ENCODE data around the gene SMOC2. TPM values are rescaled to one million over a fixed set of nuclear protein-coding genes. Genes with fewer than 3 reads are reported as not detected.

Gene SMOC2
- polyA plus RNA-seq, 3 donors = not detected

- 88% methylated on average over 30 of the region's 32 CpGs for WGBS (ENCODE audit: insufficient coverage)
- Mint-ChIP-seq H3K27me3 (ENCODE audit: low read depth in 3 of 3) (peaks cover 3 to 7% (median 5%) of the 10 kb centered on the region in 3 donors), H3K9me3 (peaks cover 0 to 4% (median 0%) of the 10 kb centered on the region in 7 donors), H3K4me1 (no peaks in the 10 kb centered on the region), H3K4me3 (no peak overlapping the region), H3K36me3 (no peaks in the 10 kb centered on the region), H3K27ac (no peak overlapping the region)
- Histone ChIP-seq H3K79me2 (ENCODE audit: insufficient read depth, low read length) (no peaks in the 10 kb centered on the region), H3K4me2 (replicated peaks; ENCODE audit: extremely low read depth, low read length, poor library complexity, severe bottlenecking) (no peak overlapping the region), H3K27ac (ENCODE audit: low read depth in 1 of 2, low read length in 2 of 2) (no peak overlapping the region), H4K20me1 (ENCODE audit: insufficient read depth, low read length) (no peaks in the 10 kb centered on the region), H3K9me3 (replicated peaks in 1 of 2; ENCODE audit: control insufficient read depth in 1 of 2, insufficient read depth in 1 of 2, low read length in 2 of 2) (no peaks in the 10 kb centered on the region), H3K9ac (ENCODE audit: insufficient read depth, low read length, poor library complexity, severe bottlenecking) (no peak overlapping the region), H3K4me3 (replicated peaks in 1 of 3; ENCODE audit: low read depth in 2 of 3, low read length in 3 of 3) (no peak overlapping the region), H2AFZ (ENCODE audit: insufficient read depth, low read depth, low read length, poor library complexity, severe bottlenecking) (no peak overlapping the region), H3K4me1 (ENCODE audit: control insufficient read depth in 1 of 2, insufficient read depth in 2 of 2, low read length in 2 of 2) (no peaks in the 10 kb centered on the region), H3K36me3 (replicated peaks in 1 of 2; ENCODE audit: control insufficient read depth in 1 of 2, insufficient read depth in 2 of 2, low read length in 2 of 2) (no peaks in the 10 kb centered on the region), H3K27me3 (ENCODE audit: control insufficient read depth in 2 of 2, insufficient read depth in 2 of 2, low read length in 2 of 2) (peaks cover 0 to 3% of the 10 kb centered on the region in 2 donors)
- no peak for DNase-seq
- no peak for TF ChIP-seq CTCF (IDR thresholded peaks at IDR 0.05)
- intact Hi-C loops (cut with micrococcal nuclease) = no loop called here
These were observed 15.0 kb downstream of the SMOC2 start for GRCh38 chr6:168455847-168456530.

- Histone ChIP-seq H3K4me3 (replicated peaks in 1 of 3; ENCODE audit: low read depth in 2 of 3, low read length in 3 of 3) (no peak overlapping the region), H3K4me1 (ENCODE audit: control insufficient read depth in 1 of 2, insufficient read depth in 2 of 2, low read length in 2 of 2) (no peaks in the 10 kb centered on the region), H3K36me3 (replicated peaks in 1 of 2; ENCODE audit: control insufficient read depth in 1 of 2, insufficient read depth in 2 of 2, low read length in 2 of 2) (no peaks in the 10 kb centered on the region), H3K4me2 (replicated peaks; ENCODE audit: extremely low read depth, low read length, poor library complexity, severe bottlenecking) (no peak overlapping the region), H3K9me3 (replicated peaks in 1 of 2; ENCODE audit: control insufficient read depth in 1 of 2, insufficient read depth in 1 of 2, low read length in 2 of 2) (no peaks in the 10 kb centered on the region), H3K27ac (ENCODE audit: low read depth in 1 of 2, low read length in 2 of 2) (no peak overlapping the region), H3K27me3 (ENCODE audit: control insufficient read depth in 2 of 2, insufficient read depth in 2 of 2, low read length in 2 of 2) (no peaks in the 10 kb centered on the region), H4K20me1 (ENCODE audit: insufficient read depth, low read length) (no peaks in the 10 kb centered on the region), H2AFZ (ENCODE audit: insufficient read depth, low read depth, low read length, poor library complexity, severe bottlenecking) (no peak overlapping the region), H3K79me2 (ENCODE audit: insufficient read depth, low read length) (no peaks in the 10 kb centered on the region), H3K9ac (ENCODE audit: insufficient read depth, low read length, poor library complexity, severe bottlenecking) (no peak overlapping the region)
- H3K36me3 Mint-ChIP-seq = no peaks in the 10 kb centered on the region
- peaks cover 1 to 5% (median 5%) of the 10 kb centered on the region in 3 donors for H3K27me3 Mint-ChIP-seq (ENCODE audit: low read depth in 3 of 3)
- 95% methylated on average over 29 of the region's 31 CpGs for WGBS (ENCODE audit: insufficient coverage)
- no peak overlapping the region for H3K27ac Mint-ChIP-seq
- H3K9me3 Mint-ChIP-seq = peaks cover 0 to 5% (median 0%) of the 10 kb centered on the region in 7 donors
- no peak for DNase-seq
- no peak for TF ChIP-seq CTCF (IDR thresholded peaks at IDR 0.05)
- H3K4me1 Mint-ChIP-seq = no peaks in the 10 kb centered on the region
- no peak overlapping the region for H3K4me3 Mint-ChIP-seq
- intact Hi-C loops (cut with micrococcal nuclease) = no loop called here
These were observed 16.1 kb downstream of the SMOC2 start for GRCh38 chr6:168456907-168457652.

Data from CD14-positive monocyte (primary cell).